Measurements from ENCODE around the gene GAGE12E. TPM values are rescaled to one million over a fixed set of nuclear protein-coding genes. Genes with fewer than 3 reads are reported as not detected.
"Not testable (repeated sequence)": the region's sequence is repeated elsewhere in the genome, so short reads cannot be mapped to it uniquely, and the experiment has no call there.

Gene GAGE12E
- total and polyA plus RNA-seq, 2 experiments from 2014 or later = not detected

DNA sequence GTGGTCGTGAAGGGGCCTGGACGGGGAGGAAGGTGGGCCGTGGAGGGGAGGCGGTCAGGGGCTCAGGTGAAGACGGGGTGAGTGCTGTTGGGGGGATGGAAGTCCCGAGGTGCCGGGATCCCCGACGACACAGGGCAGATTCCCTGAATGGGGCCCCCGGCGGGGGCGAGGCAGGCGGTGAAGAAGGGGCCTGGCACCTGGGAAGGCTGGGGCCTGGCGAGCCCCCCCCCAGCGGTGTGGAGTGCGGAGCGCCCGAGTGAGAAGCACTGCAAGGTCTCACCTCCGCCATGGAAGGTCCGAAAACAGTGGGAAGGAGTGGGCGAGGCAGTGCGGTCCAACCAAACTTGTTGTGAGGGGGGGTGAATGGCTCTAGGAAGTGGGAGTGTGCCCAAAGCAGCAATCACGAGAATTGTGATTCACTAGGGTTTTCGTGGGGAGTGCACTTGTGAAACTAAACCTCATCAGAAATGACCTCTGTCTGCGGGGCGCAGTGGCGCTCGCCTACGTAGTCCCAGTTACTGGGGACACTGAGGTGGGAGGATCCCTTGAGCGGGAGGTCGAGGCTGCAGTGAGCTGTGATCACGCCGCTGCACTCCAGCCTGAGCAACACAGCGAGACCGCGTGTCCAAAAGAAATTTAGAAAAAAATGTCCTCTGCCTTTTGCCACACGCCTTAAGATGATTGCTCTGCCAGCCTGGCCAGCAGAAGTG lies 38.8 kb downstream of the GAGE12E start:
- not testable (repeated sequence) for H3K4me1 ChIP-seq (ENCODE audit: insufficient read depth); H3K27me3 ChIP-seq; H4K20me1 ChIP-seq (ENCODE audit: insufficient read depth, poor library complexity, severe bottlenecking); H3K9me3 ChIP-seq (ENCODE audit: low read depth); H3K9me2 ChIP-seq (replicated peaks; ENCODE audit: insufficient read depth); H3K27ac ChIP-seq; H3K4me2 ChIP-seq; H3K36me3 ChIP-seq (replicated peaks; ENCODE audit: insufficient read depth, low read depth); H3K79me2 ChIP-seq; H2AFZ ChIP-seq; H3K4me3 ChIP-seq
- DNase-seq (ENCODE audit: low spot score) = peak; percentile 33
- 90% methylated on average over 31 of the region's 37 CpGs for WGBS (ENCODE audit: low lambda C conversion rate, missing lambda C conversion rate)

DNA sequence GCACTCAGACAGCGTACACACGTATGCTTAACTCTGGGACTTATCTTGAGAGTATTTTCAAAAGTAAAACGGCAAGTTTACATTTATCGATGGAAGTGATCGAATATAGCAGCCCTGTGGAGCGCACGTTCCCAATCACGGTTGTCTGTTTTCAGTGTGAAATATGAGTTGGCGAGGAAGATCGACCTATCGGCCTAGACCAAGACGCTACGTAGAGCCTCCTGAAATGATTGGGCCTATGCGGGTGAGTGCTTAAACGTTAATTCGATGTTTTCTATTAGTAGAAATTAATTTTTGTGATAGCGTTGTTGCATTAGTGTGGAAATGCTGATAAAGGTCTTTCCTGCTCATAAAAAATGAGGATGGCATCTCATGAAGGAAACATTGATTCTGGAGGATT lies 39.4 kb downstream of the GAGE12E start:
- 92% methylated on average over 14 of the region's 17 CpGs for whole genome bisulfite sequencing (ENCODE audit: low lambda C conversion rate, missing lambda C conversion rate)
- DNase-seq (ENCODE audit: low spot score); H3K27ac ChIP-seq; H3K4me2 ChIP-seq; H3K27me3 ChIP-seq; H3K9me3 ChIP-seq (ENCODE audit: low read depth); H4K20me1 ChIP-seq (ENCODE audit: insufficient read depth, poor library complexity, severe bottlenecking); H3K4me3 ChIP-seq; H3K9me2 ChIP-seq (replicated peaks; ENCODE audit: insufficient read depth); H3K79me2 ChIP-seq; H2AFZ ChIP-seq; H3K36me3 ChIP-seq (replicated peaks; ENCODE audit: insufficient read depth, low read depth); H3K4me1 ChIP-seq (ENCODE audit: insufficient read depth): not testable (repeated sequence)

DNA sequence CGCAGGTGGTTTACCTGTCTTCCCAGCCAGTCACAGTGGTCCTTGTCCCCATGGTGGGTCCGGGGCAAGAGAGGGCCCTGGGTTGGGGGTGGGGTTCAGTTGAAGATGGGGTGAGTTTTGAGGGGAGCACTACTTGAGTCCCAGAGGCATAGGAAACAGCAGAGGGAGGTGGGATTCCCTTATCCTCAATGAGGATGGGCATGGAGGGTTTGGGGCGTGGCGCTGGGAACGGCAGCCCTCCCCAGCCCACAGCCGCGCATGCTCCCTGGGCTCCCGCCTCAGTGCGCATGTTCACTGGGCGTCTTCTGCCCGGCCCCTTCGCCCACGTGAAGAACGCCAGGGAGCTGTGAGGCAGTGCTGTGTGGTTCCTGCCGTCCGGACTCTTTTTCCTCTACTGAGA lies 47.6 kb downstream of the GAGE12E start, which contains the start of gene GAGE1:
Gene GAGE1 (plus strand): TSS at position 301 of the 400 bp plus-strand sequence. CDS start 1,155 bp downstream, outside the sequence.
- not testable (repeated sequence) for H3K9me2 ChIP-seq (replicated peaks; ENCODE audit: insufficient read depth); H3K4me2 ChIP-seq; H3K4me1 ChIP-seq (ENCODE audit: insufficient read depth); H3K27me3 ChIP-seq; H3K4me3 ChIP-seq; H4K20me1 ChIP-seq (ENCODE audit: insufficient read depth, poor library complexity, severe bottlenecking); H2AFZ ChIP-seq; H3K36me3 ChIP-seq (replicated peaks; ENCODE audit: insufficient read depth, low read depth); H3K79me2 ChIP-seq; H3K9me3 ChIP-seq (ENCODE audit: low read depth); H3K27ac ChIP-seq; DNase-seq (ENCODE audit: low spot score)
- no CpG with 5 or more reads among the region's 16 CpGs for WGBS (ENCODE audit: low lambda C conversion rate, missing lambda C conversion rate)

Small RNAs within 50 kb of the gene (small RNA-seq; reads per million reads assigned to genes)
- not detected for gene GAGE12B

Other genes with a start within 250 kb of the GAGE12E start
- gene GAGE10, start 247.6 kb upstream of the GAGE12E start, total RNA-seq = not detected in 2 replicates
- not detected in 2 replicates for gene GAGE10, start 247.6 kb upstream of the GAGE12E start, polyA plus RNA-seq
- gene GAGE12J, start 229.3 kb upstream of the GAGE12E start, total RNA-seq = not detected in 2 replicates
- not detected in 2 replicates for gene GAGE12J, start 229.3 kb upstream of the GAGE12E start, polyA plus RNA-seq
- gene GAGE13, start 219.7 kb upstream of the GAGE12E start, total RNA-seq = not detected in 2 replicates
- gene GAGE13, start 219.7 kb upstream of the GAGE12E start, polyA plus RNA-seq = not detected in 2 replicates
- gene GAGE12C, start 19.1 kb upstream of the GAGE12E start, total RNA-seq = not detected in 2 replicates
- not detected in 2 replicates for gene GAGE12C, start 19.1 kb upstream of the GAGE12E start, polyA plus RNA-seq
- gene GAGE12D, start 9.6 kb upstream of the GAGE12E start, total RNA-seq = not detected in 2 replicates
- not detected in 2 replicates for gene GAGE12D, start 9.6 kb upstream of the GAGE12E start, polyA plus RNA-seq
- not detected in 2 replicates for gene GAGE12F, start 9.6 kb downstream of the GAGE12E start, total RNA-seq
- not detected in 2 replicates for gene GAGE12F, start 9.6 kb downstream of the GAGE12E start, polyA plus RNA-seq
- not detected in 2 replicates for gene GAGE12G, start 19.1 kb downstream of the GAGE12E start, total RNA-seq
- not detected in 2 replicates for gene GAGE12G, start 19.1 kb downstream of the GAGE12E start, polyA plus RNA-seq
- not detected in 2 replicates for gene GAGE12H, start 28.7 kb downstream of the GAGE12E start, total RNA-seq
- not detected in 2 replicates for gene GAGE12H, start 28.7 kb downstream of the GAGE12E start, polyA plus RNA-seq
- gene GAGE2A, start 38.2 kb downstream of the GAGE12E start, total RNA-seq = not detected in 2 replicates
- gene GAGE2A, start 38.2 kb downstream of the GAGE12E start, polyA plus RNA-seq = not detected in 2 replicates
- not detected in 2 replicates for gene GAGE1, start 47.7 kb downstream of the GAGE12E start, total RNA-seq
- not detected in 2 replicates for gene GAGE1, start 47.7 kb downstream of the GAGE12E start, polyA plus RNA-seq
- not detected in 2 replicates for gene PAGE1, start 144.7 kb downstream of the GAGE12E start, total RNA-seq
- gene PAGE1, start 144.7 kb downstream of the GAGE12E start, polyA plus RNA-seq = not detected in 2 replicates

Data from hepatocyte (in vitro differentiated cells).